Neutrophil (primary cell): ENCODE measurements around the gene SLC16A3.

ENCODE experiments used
- H3K27ac ChIP-seq: fragments of 200-600 bp; sonication (generic); 2 replicates; pipeline ENCODE4 v1.5.1; 2016; ENCODE audit warnings: mild to moderate bottlenecking, moderate library complexity
- H3K27me3 ChIP-seq: fragments of 200-600 bp; sonication (generic); 2 replicates; pipeline ENCODE4 v1.6.0; 2016; ENCODE audit warnings: mild to moderate bottlenecking
- H3K36me3 ChIP-seq: fragments of 200-600 bp; sonication (generic); 2 replicates; pipeline ENCODE4 v1.5.1; 2017
- H3K4me1 ChIP-seq, 2 experiments: fragments of 200-600 bp in 1 of 2; sonication (generic) in 1 of 2; 1 replicate in 1 of 2; 2 replicates in 1 of 2; pipeline versions ENCODE4 v1.5.1 to v1.6.1; 2013 to 2016; ENCODE audit warnings: low read depth in 1 of 2, low read length in 1 of 2, mild to moderate bottlenecking in 1 of 2, moderate library complexity in 1 of 2; ENCODE audit not compliant: control insufficient read depth in 1 of 2, insufficient read depth in 1 of 2
- H3K4me3 ChIP-seq, 2 experiments: fragments of 200-600 bp in 1 of 2; sonication (generic) in 1 of 2; 1 replicate in 1 of 2; 2 replicates in 1 of 2; pipeline ENCODE4 v1.5.1; 2013 to 2016; ENCODE audit warnings: low read depth in 1 of 2, low read length in 1 of 2, mild to moderate bottlenecking in 1 of 2, moderate library complexity in 1 of 2
- H3K9me3 ChIP-seq: fragments of 200-600 bp; sonication (generic); 2 replicates; pipeline ENCODE4 v1.5.1; 2016
- TF ChIP-seq, protein P1 (sequence below): fragments of 200-600 bp; sonication (generic); IDR thresholded peaks from 2 replicates; pipeline ENCODE4 v1.5.1; 2016; ENCODE audit warnings: antibody characterized with exemption

Gene SLC16A3

DNA sequence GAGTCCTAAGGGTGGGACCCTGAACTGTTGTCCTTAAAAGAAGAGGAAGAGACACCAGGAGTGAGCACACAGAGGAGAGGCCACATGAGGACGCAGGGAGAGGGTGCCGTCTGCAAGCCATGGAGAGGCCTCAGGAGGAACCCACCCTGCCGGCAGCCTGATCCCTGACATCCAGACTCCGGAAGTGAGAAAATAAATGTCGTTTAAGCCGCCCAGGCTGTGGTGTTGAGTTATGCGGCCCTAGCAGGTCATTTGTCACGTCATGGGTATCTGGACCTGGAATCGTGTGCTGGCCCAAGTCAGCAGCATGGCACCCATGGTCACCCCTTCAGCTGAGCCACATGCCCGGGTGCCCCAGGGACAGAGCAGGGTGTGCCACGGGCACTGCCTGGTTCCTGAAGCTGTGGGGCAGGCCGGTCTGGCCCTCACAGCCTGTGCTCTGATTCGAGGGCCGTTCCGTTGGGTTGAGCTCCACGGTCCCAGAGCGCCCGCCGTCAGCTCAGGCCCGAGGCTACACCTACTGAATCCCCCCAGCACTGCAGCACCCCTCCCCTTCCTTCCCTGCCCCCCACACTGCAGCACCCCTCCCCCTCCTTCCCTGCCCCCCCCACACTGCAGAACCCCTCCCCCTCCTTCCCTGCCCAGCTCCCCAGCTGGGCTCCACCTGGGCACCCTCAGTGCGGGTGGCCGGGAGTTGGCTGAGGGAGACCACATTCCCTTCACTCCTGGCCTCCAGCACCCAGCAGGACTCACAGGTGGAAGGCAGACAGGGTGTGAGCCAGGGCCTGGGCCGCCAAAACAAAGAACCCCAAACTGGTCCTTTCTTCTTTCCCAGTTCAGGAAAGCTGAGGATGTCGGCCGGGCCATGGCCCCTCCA is 13.5 kb upstream of the SLC16A3 start:
- peaks cover 83 to 90% of the 10 kb centered on the region in 2 experiments for H3K4me1 ChIP-seq
- peak overlapping the region; percentile 100 for H3K27ac ChIP-seq
- no peaks in the 10 kb centered on the region for H3K36me3 ChIP-seq
- no peaks in the 10 kb centered on the region for H3K27me3 ChIP-seq
- no peaks in the 10 kb centered on the region for H3K9me3 ChIP-seq
- peak overlapping the region; percentile 66 to 84 for H3K4me3 ChIP-seq
- TF ChIP-seq, protein P1, sequence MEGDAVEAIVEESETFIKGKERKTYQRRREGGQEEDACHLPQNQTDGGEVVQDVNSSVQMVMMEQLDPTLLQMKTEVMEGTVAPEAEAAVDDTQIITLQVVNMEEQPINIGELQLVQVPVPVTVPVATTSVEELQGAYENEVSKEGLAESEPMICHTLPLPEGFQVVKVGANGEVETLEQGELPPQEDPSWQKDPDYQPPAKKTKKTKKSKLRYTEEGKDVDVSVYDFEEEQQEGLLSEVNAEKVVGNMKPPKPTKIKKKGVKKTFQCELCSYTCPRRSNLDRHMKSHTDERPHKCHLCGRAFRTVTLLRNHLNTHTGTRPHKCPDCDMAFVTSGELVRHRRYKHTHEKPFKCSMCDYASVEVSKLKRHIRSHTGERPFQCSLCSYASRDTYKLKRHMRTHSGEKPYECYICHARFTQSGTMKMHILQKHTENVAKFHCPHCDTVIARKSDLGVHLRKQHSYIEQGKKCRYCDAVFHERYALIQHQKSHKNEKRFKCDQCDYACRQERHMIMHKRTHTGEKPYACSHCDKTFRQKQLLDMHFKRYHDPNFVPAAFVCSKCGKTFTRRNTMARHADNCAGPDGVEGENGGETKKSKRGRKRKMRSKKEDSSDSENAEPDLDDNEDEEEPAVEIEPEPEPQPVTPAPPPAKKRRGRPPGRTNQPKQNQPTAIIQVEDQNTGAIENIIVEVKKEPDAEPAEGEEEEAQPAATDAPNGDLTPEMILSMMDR = no peak

DNA sequence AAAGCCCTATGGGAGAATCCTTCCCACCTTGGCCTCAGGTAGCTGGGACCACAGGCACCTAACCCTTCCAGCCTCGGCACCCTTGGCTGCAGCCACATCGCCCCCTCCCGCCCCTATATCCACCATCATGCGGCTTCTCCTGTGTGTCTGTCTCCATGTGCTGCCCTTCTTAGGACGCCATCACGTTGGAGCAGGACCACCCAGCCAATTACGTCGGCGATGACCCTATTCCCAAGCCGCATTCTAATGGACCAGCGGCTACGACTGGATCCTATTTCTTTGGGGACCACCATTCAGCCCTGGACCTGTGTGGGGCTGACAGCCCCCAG is 12.9 kb upstream of the SLC16A3 start:
- H3K27ac ChIP-seq = peak overlapping the region; percentile 100
- no peaks in the 10 kb centered on the region for H3K9me3 ChIP-seq
- TF ChIP-seq, protein P1 = no peak
- no peaks in the 10 kb centered on the region for H3K36me3 ChIP-seq
- H3K4me1 ChIP-seq = peaks cover 88 to 96% of the 10 kb centered on the region in 2 experiments
- H3K27me3 ChIP-seq = no peaks in the 10 kb centered on the region
- peak overlapping the region; percentile 66 to 84 for H3K4me3 ChIP-seq

DNA sequence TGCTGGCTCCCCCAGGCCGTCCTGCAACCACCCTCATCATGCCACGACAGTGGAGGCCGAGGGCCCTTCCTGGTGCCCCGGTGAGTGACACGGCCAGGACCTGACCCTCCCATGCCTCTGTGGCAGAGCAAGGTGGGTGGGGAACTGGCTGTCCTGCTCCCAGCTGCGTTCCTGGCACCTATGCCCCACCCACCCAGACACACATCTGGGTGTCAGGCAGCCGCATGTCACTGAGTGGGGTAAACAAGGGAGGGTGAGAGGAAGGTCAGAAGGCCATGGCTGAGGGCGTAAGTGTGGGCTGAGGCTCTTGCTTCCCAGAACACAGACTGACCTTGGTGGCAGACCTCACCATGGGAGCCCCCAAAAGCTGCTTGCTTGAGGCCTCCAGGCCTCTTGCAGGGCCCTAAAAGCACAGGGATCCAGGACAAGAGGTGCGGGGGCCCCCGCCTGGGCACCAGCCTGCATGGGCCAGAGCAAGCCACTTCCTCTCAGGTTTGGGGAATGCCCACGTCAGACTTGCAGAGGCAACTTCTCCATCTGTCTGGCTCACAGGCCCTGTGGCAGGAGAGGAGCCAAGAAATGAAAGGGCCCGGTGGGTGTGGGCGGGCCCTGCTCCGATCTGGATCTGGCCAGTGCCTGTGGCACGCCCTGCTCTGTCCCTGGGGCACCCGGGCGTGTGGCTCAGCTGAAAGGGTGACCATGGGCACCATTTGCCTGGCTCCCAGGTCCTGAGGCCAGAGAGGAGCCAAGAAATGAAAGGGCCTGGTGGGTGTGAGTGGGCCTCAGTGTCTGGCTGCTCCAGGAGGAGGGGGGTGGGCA is 12.3 kb upstream of the SLC16A3 start:
- Histone ChIP-seq H3K4me3 (peak overlapping the region; percentile 66 to 84), H3K4me1 (peaks cover 88 to 96% of the 10 kb centered on the region in 2 experiments), H3K27ac (peak overlapping the region; percentile 100), H3K36me3 (no peaks in the 10 kb centered on the region), H3K27me3 (no peaks in the 10 kb centered on the region), H3K9me3 (no peaks in the 10 kb centered on the region)
- TF ChIP-seq, protein P1 = peak; percentile 58

DNA sequence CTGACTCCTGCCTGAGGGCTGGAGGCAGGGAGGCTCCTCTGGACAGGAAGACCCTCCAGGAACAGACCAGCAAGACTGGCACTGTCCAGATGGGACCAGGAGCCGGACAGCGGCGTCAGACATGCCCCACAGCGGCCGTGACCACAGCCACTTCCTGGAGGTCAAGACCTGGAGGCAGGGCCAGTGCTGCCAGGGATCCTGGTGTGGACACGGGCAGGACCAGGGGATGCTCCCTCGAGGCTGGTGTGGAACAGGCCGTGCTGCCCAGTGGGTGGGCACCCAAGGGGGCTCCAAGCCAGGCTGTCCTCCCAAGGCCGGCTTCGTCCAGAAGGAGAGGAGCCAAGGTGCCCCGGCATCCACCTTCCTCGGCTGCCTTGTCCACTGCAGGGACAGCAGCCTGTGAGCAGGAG is 11.7 kb upstream of the SLC16A3 start:
- Histone ChIP-seq H3K27me3 (no peaks in the 10 kb centered on the region), H3K4me1 (peaks cover 88 to 96% of the 10 kb centered on the region in 2 experiments), H3K9me3 (no peaks in the 10 kb centered on the region), H3K27ac (peak overlapping the region; percentile 100), H3K36me3 (no peaks in the 10 kb centered on the region), H3K4me3 (peak overlapping the region; percentile 66 to 84)
- TF ChIP-seq, protein P1 = no peak

DNA sequence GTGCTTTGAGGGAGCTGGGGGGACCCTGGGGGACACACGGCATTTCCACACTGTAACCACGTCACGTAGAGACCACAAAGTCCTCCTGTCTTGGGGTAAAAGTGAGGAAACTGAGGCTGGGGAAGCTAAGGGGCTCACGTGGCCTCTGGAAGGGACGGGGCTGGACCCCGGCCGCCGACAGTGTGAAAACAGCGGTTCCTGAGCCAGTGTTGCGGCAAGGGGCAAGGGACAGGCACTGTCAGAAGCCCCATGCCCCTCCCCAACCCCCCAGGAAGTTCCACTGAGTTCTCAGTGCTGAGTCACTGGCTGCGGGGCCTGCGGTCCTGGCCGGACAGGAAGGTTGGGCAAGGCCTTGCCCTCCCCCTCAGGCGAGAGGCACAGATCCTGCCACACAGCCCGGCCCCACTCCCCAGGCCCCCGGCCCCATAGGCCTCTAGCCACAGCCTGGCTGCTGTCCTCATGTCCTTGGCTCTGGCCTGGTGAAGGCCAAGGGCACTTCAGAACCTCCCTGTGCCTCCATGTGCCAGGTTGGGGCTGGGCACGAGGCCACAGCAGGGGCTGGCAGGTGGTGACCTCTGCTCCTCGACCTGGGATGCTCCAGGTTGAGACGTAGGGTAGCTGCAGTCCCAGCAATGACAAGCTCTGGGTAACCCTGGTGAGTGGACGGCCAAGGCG is 11.2 kb upstream of the SLC16A3 start:
- TF ChIP-seq, protein P1 = peak; percentile 42
- no peaks in the 10 kb centered on the region for H3K36me3 ChIP-seq
- H3K27me3 ChIP-seq = no peaks in the 10 kb centered on the region
- peaks cover 93 to 98% of the 10 kb centered on the region in 2 experiments for H3K4me1 ChIP-seq
- H3K27ac ChIP-seq = peak overlapping the region; percentile 100
- H3K9me3 ChIP-seq = no peaks in the 10 kb centered on the region
- peak overlapping the region; percentile 66 to 84 for H3K4me3 ChIP-seq
